Ectodermal cell (in vitro differentiated cells): Measurements from ENCODE around the gene UBA7.
"Not testable (repeated sequence)": the region's sequence is repeated elsewhere in the genome, so short reads cannot be mapped to it uniquely, and the experiment has no call there.

ENCODE experiments used
- H3K27ac ChIP-seq: 2 replicates; pipeline ENCODE4 v1.7.0; 2013; ENCODE audit warnings: mild to moderate bottlenecking, low read depth, low read length; ENCODE audit not compliant: insufficient read depth, poor library complexity, severe bottlenecking
- H3K27me3 ChIP-seq: 2 replicates; pipeline ENCODE4 v1.7.0; 2013; ENCODE audit warnings: mild to moderate bottlenecking, low read length; ENCODE audit not compliant: insufficient read depth, control insufficient read depth, poor library complexity, severe bottlenecking
- H3K36me3 ChIP-seq: one replicate; pipeline ENCODE4 v1.7.0; 2013; ENCODE audit warnings: low read length; ENCODE audit not compliant: control insufficient read depth, insufficient read depth
- H3K4me1 ChIP-seq: one replicate; pipeline ENCODE4 v1.7.0; 2013; ENCODE audit warnings: low read length; ENCODE audit not compliant: control insufficient read depth, insufficient read depth
- H3K4me3 ChIP-seq: 2 replicates; pipeline ENCODE4 v1.7.0; 2013; ENCODE audit warnings: low read depth, low read length, control low read depth; ENCODE audit not compliant: insufficient read depth
- H3K9me3 ChIP-seq: 2 replicates; pipeline ENCODE4 v1.7.0; 2013; ENCODE audit warnings: mild to moderate bottlenecking, low read length, moderate library complexity; ENCODE audit not compliant: control insufficient read depth
- WGBS, 2 experiments: methylation state at CpG; one replicate each; pipeline ENCODE4 v1.1.7; 2013; ENCODE audit warnings: missing lambda C conversion rate in 2 of 2; 5-methylcytosine and 5-hydroxymethylcytosine counted together

UBA7 gene

DNA sequence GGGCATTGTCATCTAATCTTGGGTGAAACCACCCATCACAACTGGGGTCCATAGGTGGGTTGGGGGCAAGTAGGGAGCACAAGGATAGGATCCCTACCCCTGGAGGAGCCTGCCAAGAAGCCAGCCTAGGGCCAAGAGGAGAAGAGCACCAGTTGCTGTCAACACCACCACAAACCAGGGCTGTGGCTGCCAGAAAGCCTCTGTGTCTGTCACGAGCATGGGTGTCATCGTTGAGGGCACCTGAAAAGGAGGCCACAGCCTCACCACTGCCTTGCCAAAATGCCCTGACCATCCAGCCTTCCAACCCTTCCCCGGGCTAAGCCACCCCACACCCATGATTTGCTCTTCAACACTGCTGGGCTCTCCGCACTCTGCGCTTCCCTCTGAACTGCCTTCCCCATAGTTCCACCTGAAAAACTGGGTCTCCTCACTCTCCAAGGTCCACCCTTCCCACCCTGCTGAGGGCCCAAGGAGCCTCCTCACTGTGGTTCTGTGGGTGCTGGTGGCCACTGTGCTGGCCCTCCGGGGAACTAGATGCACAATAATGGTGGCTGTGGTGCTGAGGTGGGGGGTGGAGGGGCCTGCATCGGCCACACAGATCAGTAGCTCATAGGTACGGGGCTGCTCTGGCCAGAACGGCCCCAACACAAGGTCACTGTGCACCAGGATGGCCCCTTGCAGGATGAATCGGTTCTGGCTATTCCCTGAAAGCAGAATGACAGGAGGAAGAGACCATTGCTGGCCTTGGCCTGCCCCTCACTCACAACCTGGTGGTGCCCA lies 21.2 kb downstream of the UBA7 start:
- Histone ChIP-seq H3K9me3 (no peaks in the 10 kb centered on the region), H3K36me3 (no peaks in the 10 kb centered on the region), H3K27me3 (no peaks in the 10 kb centered on the region), H3K27ac (no peak overlapping the region), H3K4me3 (no peak overlapping the region), H3K4me1 (peaks cover 6% of the 10 kb centered on the region)
- WGBS, 2 experiments: 93 to 96% methylated on average over 10 of the region's 10 CpGs

DNA sequence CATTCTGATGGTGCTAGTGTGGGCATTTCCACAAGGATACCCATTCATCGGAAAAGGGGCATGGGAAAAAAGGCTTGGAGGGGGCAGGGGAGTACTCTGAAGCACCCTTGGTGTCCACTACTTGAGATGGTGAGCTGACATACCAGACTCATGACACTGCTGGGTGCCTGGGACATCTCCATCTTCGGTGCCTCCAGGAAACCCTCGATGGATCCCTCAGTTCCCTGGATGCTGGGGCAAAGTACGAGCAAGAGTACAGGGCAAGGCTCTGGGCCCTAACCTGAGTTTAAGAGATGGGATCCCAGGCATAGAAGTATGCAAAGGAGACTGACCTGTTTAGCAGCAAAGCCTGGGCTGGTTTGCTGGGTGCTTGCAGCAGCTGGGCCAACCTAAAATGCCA lies 22.2 kb downstream of the UBA7 start:
- H3K4me1 ChIP-seq: peaks cover 6% of the 10 kb centered on the region
- no peaks in the 10 kb centered on the region for H3K27me3 ChIP-seq
- H3K9me3 ChIP-seq: no peaks in the 10 kb centered on the region
- H3K36me3 ChIP-seq: no peaks in the 10 kb centered on the region
- H3K27ac ChIP-seq: no peak overlapping the region
- WGBS, 2 experiments: 90 to 93% methylated on average over 4 of the region's 4 CpGs
- no peak overlapping the region for H3K4me3 ChIP-seq

DNA sequence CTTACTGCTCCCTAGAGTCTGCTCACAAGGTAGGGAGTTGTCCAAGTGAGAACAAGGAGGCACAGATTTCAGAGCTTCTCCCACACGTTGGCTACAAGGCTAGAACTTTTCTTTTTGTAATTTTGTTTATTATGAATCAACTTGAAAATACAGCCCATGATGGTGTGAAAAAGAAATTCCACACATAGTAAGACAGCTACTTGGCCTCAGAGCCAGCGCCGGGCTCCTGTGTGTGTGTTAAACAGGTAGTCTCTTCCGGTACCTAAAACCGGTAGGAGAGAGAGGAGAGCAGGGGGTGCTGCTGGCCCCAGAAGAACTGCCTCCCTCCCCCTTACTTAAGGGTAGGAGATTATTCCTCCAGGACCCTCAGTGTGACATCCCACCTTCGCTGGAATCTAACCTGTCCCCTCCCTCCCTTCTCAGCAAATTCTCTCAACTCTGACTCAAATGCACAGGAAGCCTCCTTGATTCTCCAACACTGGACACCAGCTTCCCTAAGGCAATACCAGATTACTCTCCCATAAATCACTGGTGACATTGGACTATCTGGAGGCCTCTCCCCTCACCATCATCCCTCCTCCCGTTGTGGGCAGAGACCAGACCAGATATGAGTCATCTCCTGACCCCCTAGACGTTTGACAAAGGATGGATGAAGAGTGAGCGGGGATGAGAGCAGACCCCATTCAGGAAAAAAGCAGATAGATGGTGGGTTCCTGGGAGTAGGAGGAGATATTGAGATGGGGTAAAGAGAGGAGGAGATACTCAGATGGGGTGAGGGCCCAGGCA lies 22.9 kb downstream of the UBA7 start:
- peaks cover 6% of the 10 kb centered on the region for H3K4me1 ChIP-seq
- no peaks in the 10 kb centered on the region for H3K9me3 ChIP-seq
- H3K27me3 ChIP-seq: no peaks in the 10 kb centered on the region
- 75 to 81% methylated on average over 9 of the region's 9 CpGs for WGBS, 2 experiments
- no peaks in the 10 kb centered on the region for H3K36me3 ChIP-seq
- H3K27ac ChIP-seq: no peak overlapping the region
- no peak overlapping the region for H3K4me3 ChIP-seq

DNA sequence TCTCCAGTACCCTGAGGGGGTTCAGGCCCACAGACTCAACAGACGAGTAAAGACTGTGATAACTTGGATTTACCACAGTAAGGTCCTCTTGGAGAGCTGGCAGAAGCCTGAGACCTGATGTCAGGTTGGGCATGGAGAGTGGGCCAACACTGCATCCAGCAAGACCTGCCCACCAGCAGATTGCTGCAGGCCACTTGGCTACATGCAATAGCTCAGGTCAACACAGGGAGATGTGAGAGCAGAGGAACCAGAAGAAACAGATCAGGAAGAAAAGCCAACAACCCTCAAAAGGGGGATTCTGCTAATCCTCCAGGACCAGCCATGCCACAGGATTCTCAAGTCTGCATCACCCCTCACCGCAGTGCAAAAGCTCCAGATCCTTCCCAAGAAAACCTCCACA lies 25.7 kb downstream of the UBA7 start:
- Histone ChIP-seq H3K4me1 (no peaks in the 10 kb centered on the region), H3K36me3 (no peaks in the 10 kb centered on the region), H3K4me3 (no peak overlapping the region), H3K9me3 (no peaks in the 10 kb centered on the region), H3K27me3 (no peaks in the 10 kb centered on the region), H3K27ac (no peak overlapping the region)
- WGBS, 2 experiments: 87 to 89% methylated on average over 2 of the region's 2 CpGs

DNA sequence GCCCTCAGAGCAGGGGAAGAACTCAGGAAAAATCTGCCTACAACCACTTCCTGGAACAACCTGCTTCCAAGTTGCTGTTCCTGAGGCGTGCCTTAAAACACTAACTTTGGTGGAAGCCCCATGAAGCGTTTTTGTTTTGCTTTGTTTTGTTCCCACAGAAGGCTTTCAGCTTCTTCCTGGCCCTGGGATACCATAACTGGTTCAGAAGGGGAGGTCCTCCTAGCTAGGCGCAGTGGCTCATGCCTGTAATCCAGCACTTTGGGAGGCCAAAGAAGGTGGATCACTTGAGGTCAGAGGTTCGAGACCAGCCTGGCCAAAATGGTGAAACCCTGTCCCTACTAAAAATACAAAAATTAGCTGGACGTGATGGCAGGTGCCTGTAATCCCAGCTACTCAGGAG lies 26.2 kb downstream of the UBA7 start:
- Histone ChIP-seq H3K27me3 (no peaks in the 10 kb centered on the region), H3K4me3 (no peak overlapping the region), H3K4me1 (no peaks in the 10 kb centered on the region), H3K27ac (no peak overlapping the region), H3K36me3 (no peaks in the 10 kb centered on the region), H3K9me3 (no peaks in the 10 kb centered on the region)
- WGBS, 2 experiments: 92 to 95% methylated on average over 5 of the region's 5 CpGs

DNA sequence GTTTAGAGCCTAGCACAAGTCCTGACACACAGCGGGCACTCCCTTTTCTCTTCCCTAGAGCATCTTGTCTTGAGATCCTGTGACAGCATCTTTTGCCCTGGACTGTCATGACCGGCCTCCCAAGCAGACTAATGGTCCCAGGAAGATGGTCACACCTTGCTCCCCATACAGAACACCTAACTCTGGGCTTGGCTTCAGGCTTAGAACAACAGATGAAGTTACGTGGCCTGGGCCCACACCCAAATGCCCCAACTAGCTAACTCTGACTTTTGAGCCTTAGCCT lies 26.6 kb downstream of the UBA7 start:
- whole genome bisulfite sequencing, 2 experiments: 92% methylated on average over 3 of the region's 3 CpGs
- H3K9me3 ChIP-seq: no peaks in the 10 kb centered on the region

DNA sequence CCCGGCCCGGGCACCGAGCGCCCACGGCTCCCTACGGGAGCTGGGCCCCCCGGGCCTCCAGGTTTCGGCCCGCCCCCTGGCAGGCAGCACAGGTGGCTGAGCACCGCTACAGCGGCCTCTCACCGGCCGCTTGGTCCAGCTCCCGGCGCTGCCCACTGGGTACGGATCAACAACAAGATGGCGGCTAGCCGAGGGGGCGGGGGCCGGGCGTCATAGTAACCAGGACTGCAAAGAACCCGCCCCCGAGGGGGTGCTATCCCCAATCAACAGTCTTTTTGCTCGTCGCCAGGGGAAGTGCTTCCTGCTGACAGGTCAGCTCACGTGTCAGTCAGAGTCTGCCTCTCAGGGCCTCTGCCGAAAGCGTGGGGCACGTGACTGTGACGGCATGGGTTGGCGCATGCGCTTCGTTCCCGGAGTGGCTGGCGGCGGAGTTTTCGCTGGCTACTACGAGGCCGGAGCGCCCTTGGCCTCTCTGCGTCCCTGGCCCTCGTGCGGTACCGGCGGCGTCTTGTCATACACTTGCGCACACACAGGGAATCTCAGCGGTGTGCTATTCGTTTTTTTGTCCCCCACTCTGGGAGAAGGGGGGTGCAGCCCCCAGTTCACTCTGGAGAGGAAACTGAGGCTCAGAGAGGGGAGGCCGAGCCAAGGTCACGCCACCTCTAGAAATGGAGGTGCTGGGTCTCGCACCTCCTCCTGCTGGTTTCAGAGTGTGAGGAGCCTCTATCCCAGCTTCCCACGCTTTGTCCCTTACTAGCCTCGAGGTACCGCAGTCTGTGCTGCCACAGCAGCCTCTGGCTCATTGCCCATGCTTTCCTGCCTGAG lies 27.2 kb downstream of the UBA7 start, which contains the start of gene IP6K1:
Gene IP6K1 (minus strand): TSS at position 186 of the 825 bp plus-strand sequence. CDS start 38,502 bp downstream, outside the sequence.
- Histone ChIP-seq H3K27me3 (no peaks in the 10 kb centered on the region), H3K4me3 (peak within 1 kb of the TSS; percentile 86), H3K9me3 (no peaks in the 10 kb centered on the region), H3K4me1 (peaks cover under 1% of the 10 kb centered on the region), H3K36me3 (no peaks in the 10 kb centered on the region), H3K27ac (peak within 1 kb of the TSS; percentile 38)
- 9 to 10% methylated on average over 55 of the region's 55 CpGs for WGBS, 2 experiments

More for the DNA sequence above, 26.6 kb downstream of the UBA7 start:
- Histone ChIP-seq H3K4me1 (no peaks in the 10 kb centered on the region), H3K27ac (no peak overlapping the region), H3K27me3 (no peaks in the 10 kb centered on the region), H3K4me3 (no peak overlapping the region), H3K36me3 (no peaks in the 10 kb centered on the region)

DNA sequence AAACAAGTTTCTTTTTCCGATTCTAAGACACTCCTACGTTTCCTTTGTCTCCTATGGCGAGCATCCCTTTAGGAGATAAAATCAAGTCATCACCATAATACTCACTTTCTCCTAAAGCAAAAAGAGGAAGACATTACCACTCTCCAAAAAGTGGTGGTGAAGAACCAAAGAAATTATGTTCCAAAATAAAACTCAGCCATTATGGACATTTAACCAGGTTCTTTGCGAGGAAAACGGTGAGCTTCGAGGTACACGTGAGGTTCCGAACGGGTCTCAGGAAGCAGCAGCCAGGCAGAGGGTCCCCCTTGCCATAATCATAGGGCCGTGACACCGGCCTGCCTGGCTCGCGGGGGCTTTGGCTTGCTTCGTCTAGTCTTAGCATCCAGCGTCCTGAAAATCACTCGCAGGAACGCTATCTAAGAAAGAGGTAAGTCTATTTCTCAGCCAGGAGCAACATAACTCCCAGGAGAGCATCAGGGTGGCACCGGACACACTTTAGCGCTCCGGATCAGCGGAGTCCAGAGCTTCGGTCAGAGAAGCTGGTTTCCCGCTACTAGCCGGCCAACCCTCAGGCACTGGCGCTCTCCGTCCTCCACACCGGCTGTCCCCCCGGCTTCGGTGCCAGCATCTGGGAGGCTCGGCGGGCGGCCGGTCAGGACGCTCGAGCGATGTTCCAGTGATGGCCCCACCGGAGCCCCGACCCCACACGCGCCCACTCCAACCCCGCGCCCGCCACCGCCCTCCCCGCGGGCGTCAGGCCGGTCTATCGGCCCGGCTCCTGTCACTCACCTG lies 28.0 kb downstream of the UBA7 start:
- H3K9me3 ChIP-seq: no peaks in the 10 kb centered on the region
- H3K27me3 ChIP-seq: no peaks in the 10 kb centered on the region
- no peaks in the 10 kb centered on the region for H3K36me3 ChIP-seq
- H3K27ac ChIP-seq: peak overlapping the region; percentile 38
- H3K4me3 ChIP-seq: peak overlapping the region; percentile 86
- WGBS, 2 experiments: 6 to 7% methylated on average over 50 of the region's 50 CpGs
- H3K4me1 ChIP-seq: peaks cover 5% of the 10 kb centered on the region

DNA sequence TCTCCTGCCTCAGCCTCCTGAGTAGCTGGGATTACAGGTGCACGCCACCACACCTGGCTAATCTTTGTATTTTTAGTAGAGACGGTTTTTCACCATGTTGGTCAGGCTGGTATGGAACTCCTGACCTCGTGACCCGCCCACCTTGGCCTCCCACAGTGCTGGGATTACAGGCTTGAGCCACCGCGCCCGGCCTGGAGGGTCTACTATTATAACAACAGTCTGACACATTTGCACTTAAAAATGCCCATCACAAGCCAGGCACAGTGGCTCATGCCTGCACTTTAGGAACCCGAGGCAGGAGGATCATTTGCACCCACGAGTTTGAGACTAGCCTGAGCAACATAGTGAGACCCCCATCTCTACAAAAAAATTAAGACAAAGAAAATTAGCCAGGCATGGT lies 31.5 kb downstream of the UBA7 start:
- not testable (repeated sequence) for H3K27ac ChIP-seq, H3K4me1 ChIP-seq, H3K9me3 ChIP-seq, H3K27me3 ChIP-seq, H3K4me3 ChIP-seq, H3K36me3 ChIP-seq
- WGBS, 2 experiments: 91 to 96% methylated on average over 9 of the region's 9 CpGs
